ENCODE measurements around the gene AOAH. TPM values are rescaled to one million over a fixed set of nuclear protein-coding genes. Genes with fewer than 3 reads are reported as not detected.

AOAH gene
- total and polyA plus RNA-seq, 2 of the 13 experiments (the other 11 are each of a cell fraction or from before 2014, with no cell fraction given): not detected

DNA sequence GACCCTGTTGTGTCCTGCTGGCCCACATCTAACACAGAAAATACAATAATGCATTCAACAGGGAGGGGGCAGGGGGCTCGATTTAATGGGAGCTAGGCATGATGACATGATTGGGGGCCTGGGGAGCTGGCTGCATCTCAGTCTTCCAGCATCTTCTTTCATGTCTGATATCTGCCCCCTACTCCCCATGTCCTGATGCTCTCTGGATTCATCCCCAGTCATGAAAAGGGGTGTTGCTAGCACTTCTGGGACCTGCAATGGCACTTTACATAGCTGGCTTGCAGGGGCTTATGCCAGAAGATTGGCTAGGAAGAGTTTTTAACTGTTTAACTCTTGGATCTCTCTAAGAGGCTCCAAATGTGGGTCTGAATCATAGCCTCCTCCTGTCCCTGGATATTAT, 94.9 kb downstream of the AOAH start (continued):
- TF ChIP-seq, protein P1, sequence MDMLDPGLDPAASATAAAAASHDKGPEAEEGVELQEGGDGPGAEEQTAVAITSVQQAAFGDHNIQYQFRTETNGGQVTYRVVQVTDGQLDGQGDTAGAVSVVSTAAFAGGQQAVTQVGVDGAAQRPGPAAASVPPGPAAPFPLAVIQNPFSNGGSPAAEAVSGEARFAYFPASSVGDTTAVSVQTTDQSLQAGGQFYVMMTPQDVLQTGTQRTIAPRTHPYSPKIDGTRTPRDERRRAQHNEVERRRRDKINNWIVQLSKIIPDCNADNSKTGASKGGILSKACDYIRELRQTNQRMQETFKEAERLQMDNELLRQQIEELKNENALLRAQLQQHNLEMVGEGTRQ (IDR thresholded peaks at IDR 0.05; ENCODE audit: low read depth, low read length): no peak
- TF ChIP-seq, protein P1 (CRISPR knock-in tag; IDR thresholded peaks at IDR 0.05; ENCODE audit: borderline replicate concordance): no peak
- no peak for TF ChIP-seq SP140L (CRISPR knock-in tag; IDR thresholded peaks at IDR 0.05; ENCODE audit: borderline replicate concordance)
- TF ChIP-seq ZNF703 (CRISPR knock-in tag; IDR thresholded peaks at IDR 0.05; ENCODE audit: borderline replicate concordance): no peak
- TF ChIP-seq ZNF773 (CRISPR knock-in tag; IDR thresholded peaks at IDR 0.05; ENCODE audit: borderline replicate concordance): no peak
- TF ChIP-seq ZNF549 (CRISPR knock-in tag; IDR thresholded peaks at IDR 0.05): no peak
- no peak for TF ChIP-seq SMAD3 (CRISPR knock-in tag; IDR thresholded peaks at IDR 0.05)

DNA sequence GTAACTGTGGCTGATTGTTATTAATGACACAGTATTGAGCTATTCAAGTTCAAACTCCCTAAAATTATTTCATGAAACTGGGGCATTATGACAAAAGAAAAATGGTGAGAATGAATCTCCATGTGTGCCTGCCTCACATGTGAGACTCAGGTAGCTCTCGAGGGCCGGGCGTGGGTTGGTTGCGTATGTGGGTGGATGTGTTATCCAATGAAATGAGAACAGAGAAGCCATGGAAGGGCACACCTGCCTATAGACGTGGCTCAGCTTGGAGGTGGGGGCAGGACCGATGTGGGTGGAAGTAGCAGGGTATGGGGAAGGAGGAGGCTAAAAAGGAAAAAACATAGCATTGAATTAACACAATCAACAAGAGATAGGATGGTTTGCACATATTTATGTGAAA, 96.5 kb downstream of the AOAH start:
- intact Hi-C loops (cut with micrococcal nuclease; ENCODE audit: unreplicated experiment) (no loop called here), in situ Hi-C loops (cut with HindIII; ENCODE audit: extremely low pct_ligation_motif_present, low pct_unique_long_range_greater_than_20kb) (no loop called here)
- ChIA-PET CTCF (ENCODE audit: low intra/inter-chr PET ratio, low total read pairs) (no interaction called here), POLR2A (no interaction called here)
- Histone ChIP-seq H3K36me3 (replicated peaks in 1 of 2; ENCODE audit: control insufficient read depth in 1 of 2, insufficient read depth in 2 of 2, low read length in 2 of 2) (no peaks in the 10 kb centered on the region), H4K20me1 (ENCODE audit: insufficient read depth, low read length) (no peaks in the 10 kb centered on the region), H3K9me3 (ENCODE audit: low read length) (no peaks in the 10 kb centered on the region), H2AFZ (ENCODE audit: low read length) (no peak overlapping the region), H3K9ac (ENCODE audit: insufficient read depth, low read depth, low read length) (no peak overlapping the region), H3K4me2 (ENCODE audit: low read depth, low read length) (no peak overlapping the region), H3K4me3 (replicated peaks in 1 of 3; ENCODE audit: insufficient read depth in 1 of 3, low read depth in 2 of 3, low read length in 3 of 3) (no peak overlapping the region), H3K27ac (ENCODE audit: extremely low read length, insufficient read depth, low read length) (no peak overlapping the region), H3K79me2 (ENCODE audit: insufficient read depth, low read length) (no peaks in the 10 kb centered on the region), H3K4me1 (ENCODE audit: insufficient read depth, low read length) (0 out of 2 replicates have a peak, but pooled peaks cover 5% of the 10 kb centered on the region), H3K27me3 (ENCODE audit: control insufficient read depth in 1 of 2, insufficient read depth in 2 of 2, low read length in 2 of 2) (no peaks in the 10 kb centered on the region; a peak in 2 of 5 replicates)
- DNase-seq (ENCODE audit: low spot score) (no peak), FAIRE-seq (no peak), ATAC-seq (no peak)
- no TSS peak for BruUV-seq (replicated peaks)
- 53% methylated on average over 6 of the region's 6 CpGs for WGBS (ENCODE audit: low lambda C conversion rate)
- TF ChIP-seq TAF1 (CRISPR knock-in tag; IDR thresholded peaks at IDR 0.05): no peak
- TF ChIP-seq PAF1 (CRISPR knock-in tag; IDR thresholded peaks at IDR 0.05): no peak
- TF ChIP-seq ARNT2 (CRISPR knock-in tag; IDR thresholded peaks at IDR 0.05; ENCODE audit: low read depth): no peak
- TF ChIP-seq, protein P2, sequence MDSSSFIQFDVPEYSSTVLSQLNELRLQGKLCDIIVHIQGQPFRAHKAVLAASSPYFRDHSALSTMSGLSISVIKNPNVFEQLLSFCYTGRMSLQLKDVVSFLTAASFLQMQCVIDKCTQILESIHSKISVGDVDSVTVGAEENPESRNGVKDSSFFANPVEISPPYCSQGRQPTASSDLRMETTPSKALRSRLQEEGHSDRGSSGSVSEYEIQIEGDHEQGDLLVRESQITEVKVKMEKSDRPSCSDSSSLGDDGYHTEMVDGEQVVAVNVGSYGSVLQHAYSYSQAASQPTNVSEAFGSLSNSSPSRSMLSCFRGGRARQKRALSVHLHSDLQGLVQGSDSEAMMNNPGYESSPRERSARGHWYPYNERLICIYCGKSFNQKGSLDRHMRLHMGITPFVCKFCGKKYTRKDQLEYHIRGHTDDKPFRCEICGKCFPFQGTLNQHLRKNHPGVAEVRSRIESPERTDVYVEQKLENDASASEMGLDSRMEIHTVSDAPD (CRISPR knock-in tag; IDR thresholded peaks at IDR 0.05): no peak
- TF ChIP-seq, protein P3, sequence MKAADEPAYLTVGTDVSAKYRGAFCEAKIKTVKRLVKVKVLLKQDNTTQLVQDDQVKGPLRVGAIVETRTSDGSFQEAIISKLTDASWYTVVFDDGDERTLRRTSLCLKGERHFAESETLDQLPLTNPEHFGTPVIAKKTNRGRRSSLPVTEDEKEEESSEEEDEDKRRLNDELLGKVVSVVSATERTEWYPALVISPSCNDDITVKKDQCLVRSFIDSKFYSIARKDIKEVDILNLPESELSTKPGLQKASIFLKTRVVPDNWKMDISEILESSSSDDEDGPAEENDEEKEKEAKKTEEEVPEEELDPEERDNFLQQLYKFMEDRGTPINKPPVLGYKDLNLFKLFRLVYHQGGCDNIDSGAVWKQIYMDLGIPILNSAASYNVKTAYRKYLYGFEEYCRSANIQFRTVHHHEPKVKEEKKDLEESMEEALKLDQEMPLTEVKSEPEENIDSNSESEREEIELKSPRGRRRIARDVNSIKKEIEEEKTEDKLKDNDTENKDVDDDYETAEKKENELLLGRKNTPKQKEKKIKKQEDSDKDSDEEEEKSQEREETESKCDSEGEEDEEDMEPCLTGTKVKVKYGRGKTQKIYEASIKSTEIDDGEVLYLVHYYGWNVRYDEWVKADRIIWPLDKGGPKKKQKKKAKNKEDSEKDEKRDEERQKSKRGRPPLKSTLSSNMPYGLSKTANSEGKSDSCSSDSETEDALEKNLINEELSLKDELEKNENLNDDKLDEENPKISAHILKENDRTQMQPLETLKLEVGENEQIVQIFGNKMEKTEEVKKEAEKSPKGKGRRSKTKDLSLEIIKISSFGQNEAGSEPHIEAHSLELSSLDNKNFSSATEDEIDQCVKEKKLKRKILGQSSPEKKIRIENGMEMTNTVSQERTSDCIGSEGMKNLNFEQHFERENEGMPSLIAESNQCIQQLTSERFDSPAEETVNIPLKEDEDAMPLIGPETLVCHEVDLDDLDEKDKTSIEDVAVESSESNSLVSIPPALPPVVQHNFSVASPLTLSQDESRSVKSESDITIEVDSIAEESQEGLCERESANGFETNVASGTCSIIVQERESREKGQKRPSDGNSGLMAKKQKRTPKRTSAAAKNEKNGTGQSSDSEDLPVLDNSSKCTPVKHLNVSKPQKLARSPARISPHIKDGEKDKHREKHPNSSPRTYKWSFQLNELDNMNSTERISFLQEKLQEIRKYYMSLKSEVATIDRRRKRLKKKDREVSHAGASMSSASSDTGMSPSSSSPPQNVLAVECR (CRISPR knock-in tag; IDR thresholded peaks at IDR 0.05; ENCODE audit: borderline replicate concordance): no peak
- TF ChIP-seq GATA4 (IDR thresholded peaks at IDR 0.05; ENCODE audit: borderline replicate concordance, low read depth): no peak
- TF ChIP-seq, protein P4, sequence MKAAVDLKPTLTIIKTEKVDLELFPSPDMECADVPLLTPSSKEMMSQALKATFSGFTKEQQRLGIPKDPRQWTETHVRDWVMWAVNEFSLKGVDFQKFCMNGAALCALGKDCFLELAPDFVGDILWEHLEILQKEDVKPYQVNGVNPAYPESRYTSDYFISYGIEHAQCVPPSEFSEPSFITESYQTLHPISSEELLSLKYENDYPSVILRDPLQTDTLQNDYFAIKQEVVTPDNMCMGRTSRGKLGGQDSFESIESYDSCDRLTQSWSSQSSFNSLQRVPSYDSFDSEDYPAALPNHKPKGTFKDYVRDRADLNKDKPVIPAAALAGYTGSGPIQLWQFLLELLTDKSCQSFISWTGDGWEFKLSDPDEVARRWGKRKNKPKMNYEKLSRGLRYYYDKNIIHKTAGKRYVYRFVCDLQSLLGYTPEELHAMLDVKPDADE (CRISPR knock-in tag; IDR thresholded peaks at IDR 0.05): no peak
- TF ChIP-seq SOX6 (IDR thresholded peaks at IDR 0.05): no peak
- no peak for TF ChIP-seq SOX6 (CRISPR knock-in tag; IDR thresholded peaks at IDR 0.05)

Measured in HepG2 (cell line).